HEK293 (cell line): ENCODE results near the gene ZNF319.
A peak's percentile ranks its signal among the peaks of the same experiment; 100 is the strongest.

Source experiments
- KLF9 ChIP-seq: fragments of 450-650 bp; formaldehyde crosslinking; IDR thresholded peaks from 2 replicates; pipeline ENCODE4 v1.5.1; 2016; ENCODE audit warnings: missing biosample characterization, missing genetic modification characterization, low read depth
- MZF1 ChIP-seq: fragments of 450-650 bp; formaldehyde crosslinking; IDR thresholded peaks from 2 replicates; pipeline ENCODE4 v1.5.1; 2017; ENCODE audit warnings: missing biosample characterization, missing genetic modification characterization, borderline replicate concordance
- SCRT2 ChIP-seq: fragments of 450-650 bp; formaldehyde crosslinking; IDR thresholded peaks from 2 replicates; pipeline ENCODE4 v1.5.1; 2016; ENCODE audit warnings: missing biosample characterization, missing genetic modification characterization
- SP3 ChIP-seq: fragments of 450-650 bp; formaldehyde crosslinking; IDR thresholded peaks from 2 replicates; pipeline ENCODE4 v1.5.1; 2016; ENCODE audit warnings: missing biosample characterization, missing genetic modification characterization
- ZBTB1 ChIP-seq: fragments of 450-650 bp; formaldehyde crosslinking; IDR thresholded peaks from 2 replicates; pipeline ENCODE4 v1.5.1; 2016; ENCODE audit warnings: missing biosample characterization, missing genetic modification characterization
- ZFP69B ChIP-seq: fragments of 450-650 bp; formaldehyde crosslinking; IDR thresholded peaks from 2 replicates; pipeline ENCODE4 v1.5.1; 2016; ENCODE audit warnings: missing biosample characterization, missing genetic modification characterization
- ZNF132 ChIP-seq: fragments of 450-650 bp; formaldehyde crosslinking; IDR thresholded peaks from 2 replicates; pipeline ENCODE4 v1.5.1; 2017; ENCODE audit warnings: missing biosample characterization, missing genetic modification characterization, borderline replicate concordance
- ZNF473 ChIP-seq: fragments of 450-650 bp; formaldehyde crosslinking; IDR thresholded peaks from 2 replicates; pipeline ENCODE4 v1.5.1; 2017; ENCODE audit warnings: missing biosample characterization, missing genetic modification characterization
- ZNF624 ChIP-seq: fragments of 450-650 bp; formaldehyde crosslinking; IDR thresholded peaks from 2 replicates; pipeline ENCODE4 v1.5.1; 2017; ENCODE audit warnings: missing biosample characterization, missing genetic modification characterization
- ZNF707 ChIP-seq: fragments of 450-650 bp; formaldehyde crosslinking; IDR thresholded peaks from 2 replicates; pipeline ENCODE4 v1.5.1; 2016; ENCODE audit warnings: missing biosample characterization, missing genetic modification characterization
- ZNF76 ChIP-seq: fragments of 450-650 bp; formaldehyde crosslinking; IDR thresholded peaks from 2 replicates; pipeline ENCODE4; 2016; ENCODE audit warnings: low read depth, missing biosample characterization, missing genetic modification characterization, borderline replicate concordance
- ZNF776 ChIP-seq: fragments of 450-650 bp; formaldehyde crosslinking; IDR thresholded peaks from 2 replicates; pipeline ENCODE4 v1.5.0; 2017; ENCODE audit warnings: missing biosample characterization, missing genetic modification characterization, borderline replicate concordance
- TF ChIP-seq, protein P1 (sequence below): fragments of 450-650 bp; formaldehyde crosslinking; conservative IDR thresholded peaks from 2 replicates; pipeline ENCODE4 v1.5.1; 2016; ENCODE audit warnings: low read depth, missing biosample characterization, missing genetic modification characterization
- TF ChIP-seq, protein P2 (sequence below): fragments of 450-650 bp; formaldehyde crosslinking; IDR thresholded peaks from 2 replicates; pipeline ENCODE4 v1.5.1; 2016; ENCODE audit warnings: missing biosample characterization, missing genetic modification characterization, borderline replicate concordance
- TF ChIP-seq, protein P3 (sequence below): fragments of 450-650 bp; formaldehyde crosslinking; IDR thresholded peaks from 2 replicates; pipeline ENCODE4 v1.5.1; 2016; ENCODE audit warnings: missing biosample characterization, missing genetic modification characterization, low read depth
- TF ChIP-seq, protein P4 (sequence below): sonication (generic); formaldehyde crosslinking; IDR thresholded peaks from 2 replicates; pipeline ENCODE4 v1.8.1; 2022; ENCODE audit warnings: mild to moderate bottlenecking, moderate library complexity, missing genetic modification reagents
- TF ChIP-seq, protein P5 (sequence below): fragments of 450-650 bp; formaldehyde crosslinking; IDR thresholded peaks from 2 replicates; pipeline ENCODE4 v1.5.1; 2016; ENCODE audit warnings: missing biosample characterization, missing genetic modification characterization
- TF ChIP-seq, protein P6 (sequence below): fragments of 450-650 bp; formaldehyde crosslinking; IDR thresholded peaks from 2 replicates; pipeline ENCODE4 v1.5.1; 2016; ENCODE audit warnings: missing biosample characterization, missing genetic modification characterization

The ZNF319 gene

DNA sequence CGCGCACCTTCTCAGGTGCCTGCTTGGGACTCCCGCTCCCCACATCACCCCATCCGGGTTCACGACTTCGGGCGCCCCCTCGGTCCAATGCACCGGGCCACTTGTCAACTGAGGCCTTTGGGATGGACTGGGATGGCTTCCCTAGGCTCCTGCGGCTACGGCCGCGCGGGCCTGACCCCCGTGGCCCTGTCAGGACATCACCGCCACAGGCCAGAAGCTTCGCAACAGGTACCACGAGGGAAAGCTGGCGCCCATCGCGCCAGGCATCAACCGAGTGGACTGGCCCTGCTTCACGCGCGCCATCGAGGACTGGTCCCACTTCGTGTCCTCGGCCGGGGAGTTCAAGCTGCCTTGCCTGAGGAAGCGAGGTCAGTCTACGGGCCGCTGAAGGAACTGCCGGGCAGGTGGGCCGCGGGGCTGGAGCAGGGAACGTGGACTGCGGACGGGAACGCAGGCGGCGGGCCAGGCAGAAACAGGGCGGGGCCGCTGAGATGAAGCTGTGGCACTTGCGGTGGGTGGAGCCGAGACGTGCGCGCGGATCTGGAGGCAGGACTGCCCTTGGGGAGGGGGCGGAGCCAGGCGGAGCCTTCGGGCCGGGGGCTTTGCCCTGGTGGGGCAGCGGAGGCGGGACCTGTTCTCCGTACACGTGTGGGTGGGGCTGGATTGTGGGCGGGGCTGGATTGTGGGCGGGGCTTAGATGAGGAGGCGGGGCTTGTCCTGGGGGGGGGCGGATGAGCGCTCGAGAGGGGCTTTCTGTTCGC, 15.8 kb downstream of the ZNF319 start (continued):
- TF ChIP-seq, protein P1, sequence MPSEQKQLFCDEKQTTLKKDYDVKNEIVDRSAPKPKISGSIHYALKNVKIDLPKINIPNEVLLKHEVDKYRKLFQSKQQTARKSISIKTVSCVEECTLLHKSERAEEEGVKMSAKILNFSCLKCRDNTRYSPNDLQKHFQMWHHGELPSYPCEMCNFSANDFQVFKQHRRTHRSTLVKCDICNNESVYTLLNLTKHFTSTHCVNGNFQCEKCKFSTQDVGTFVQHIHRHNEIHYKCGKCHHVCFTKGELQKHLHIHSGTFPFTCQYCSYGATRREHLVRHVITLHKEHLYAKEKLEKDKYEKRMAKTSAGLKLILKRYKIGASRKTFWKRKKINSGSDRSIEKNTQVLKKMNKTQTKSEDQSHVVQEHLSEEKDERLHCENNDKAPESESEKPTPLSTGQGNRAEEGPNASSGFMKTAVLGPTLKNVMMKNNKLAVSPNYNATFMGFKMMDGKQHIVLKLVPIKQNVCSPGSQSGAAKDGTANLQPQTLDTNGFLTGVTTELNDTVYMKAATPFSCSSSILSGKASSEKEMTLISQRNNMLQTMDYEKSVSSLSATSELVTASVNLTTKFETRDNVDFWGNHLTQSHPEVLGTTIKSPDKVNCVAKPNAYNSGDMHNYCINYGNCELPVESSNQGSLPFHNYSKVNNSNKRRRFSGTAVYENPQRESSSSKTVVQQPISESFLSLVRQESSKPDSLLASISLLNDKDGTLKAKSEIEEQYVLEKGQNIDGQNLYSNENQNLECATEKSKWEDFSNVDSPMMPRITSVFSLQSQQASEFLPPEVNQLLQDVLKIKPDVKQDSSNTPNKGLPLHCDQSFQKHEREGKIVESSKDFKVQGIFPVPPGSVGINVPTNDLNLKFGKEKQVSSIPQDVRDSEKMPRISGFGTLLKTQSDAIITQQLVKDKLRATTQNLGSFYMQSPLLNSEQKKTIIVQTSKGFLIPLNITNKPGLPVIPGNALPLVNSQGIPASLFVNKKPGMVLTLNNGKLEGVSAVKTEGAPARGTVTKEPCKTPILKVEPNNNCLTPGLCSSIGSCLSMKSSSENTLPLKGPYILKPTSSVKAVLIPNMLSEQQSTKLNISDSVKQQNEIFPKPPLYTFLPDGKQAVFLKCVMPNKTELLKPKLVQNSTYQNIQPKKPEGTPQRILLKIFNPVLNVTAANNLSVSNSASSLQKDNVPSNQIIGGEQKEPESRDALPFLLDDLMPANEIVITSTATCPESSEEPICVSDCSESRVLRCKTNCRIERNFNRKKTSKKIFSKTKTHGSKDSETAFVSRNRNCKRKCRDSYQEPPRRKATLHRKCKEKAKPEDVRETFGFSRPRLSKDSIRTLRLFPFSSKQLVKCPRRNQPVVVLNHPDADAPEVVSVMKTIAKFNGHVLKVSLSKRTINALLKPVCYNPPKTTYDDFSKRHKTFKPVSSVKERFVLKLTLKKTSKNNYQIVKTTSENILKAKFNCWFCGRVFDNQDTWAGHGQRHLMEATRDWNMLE (tag by site-specific recombination) = no peak
- TF ChIP-seq KLF9 (peak; percentile 80), ZNF776 (tag by site-specific recombination) (no peak), ZFP69B (tag by site-specific recombination) (no peak), ZNF707 (tag by site-specific recombination) (no peak), SCRT2 (peak; percentile 71; the same call in 1 of the 2 replicates), ZNF473 (no peak), ZNF76 (tag by site-specific recombination) (no peak), MZF1 (no peak), SP3 (peak; percentile 76), ZBTB1 (tag by site-specific recombination) (no peak), ZNF132 (tag by site-specific recombination) (no peak), ZNF624 (tag by site-specific recombination) (no peak)
- TF ChIP-seq, protein P2, sequence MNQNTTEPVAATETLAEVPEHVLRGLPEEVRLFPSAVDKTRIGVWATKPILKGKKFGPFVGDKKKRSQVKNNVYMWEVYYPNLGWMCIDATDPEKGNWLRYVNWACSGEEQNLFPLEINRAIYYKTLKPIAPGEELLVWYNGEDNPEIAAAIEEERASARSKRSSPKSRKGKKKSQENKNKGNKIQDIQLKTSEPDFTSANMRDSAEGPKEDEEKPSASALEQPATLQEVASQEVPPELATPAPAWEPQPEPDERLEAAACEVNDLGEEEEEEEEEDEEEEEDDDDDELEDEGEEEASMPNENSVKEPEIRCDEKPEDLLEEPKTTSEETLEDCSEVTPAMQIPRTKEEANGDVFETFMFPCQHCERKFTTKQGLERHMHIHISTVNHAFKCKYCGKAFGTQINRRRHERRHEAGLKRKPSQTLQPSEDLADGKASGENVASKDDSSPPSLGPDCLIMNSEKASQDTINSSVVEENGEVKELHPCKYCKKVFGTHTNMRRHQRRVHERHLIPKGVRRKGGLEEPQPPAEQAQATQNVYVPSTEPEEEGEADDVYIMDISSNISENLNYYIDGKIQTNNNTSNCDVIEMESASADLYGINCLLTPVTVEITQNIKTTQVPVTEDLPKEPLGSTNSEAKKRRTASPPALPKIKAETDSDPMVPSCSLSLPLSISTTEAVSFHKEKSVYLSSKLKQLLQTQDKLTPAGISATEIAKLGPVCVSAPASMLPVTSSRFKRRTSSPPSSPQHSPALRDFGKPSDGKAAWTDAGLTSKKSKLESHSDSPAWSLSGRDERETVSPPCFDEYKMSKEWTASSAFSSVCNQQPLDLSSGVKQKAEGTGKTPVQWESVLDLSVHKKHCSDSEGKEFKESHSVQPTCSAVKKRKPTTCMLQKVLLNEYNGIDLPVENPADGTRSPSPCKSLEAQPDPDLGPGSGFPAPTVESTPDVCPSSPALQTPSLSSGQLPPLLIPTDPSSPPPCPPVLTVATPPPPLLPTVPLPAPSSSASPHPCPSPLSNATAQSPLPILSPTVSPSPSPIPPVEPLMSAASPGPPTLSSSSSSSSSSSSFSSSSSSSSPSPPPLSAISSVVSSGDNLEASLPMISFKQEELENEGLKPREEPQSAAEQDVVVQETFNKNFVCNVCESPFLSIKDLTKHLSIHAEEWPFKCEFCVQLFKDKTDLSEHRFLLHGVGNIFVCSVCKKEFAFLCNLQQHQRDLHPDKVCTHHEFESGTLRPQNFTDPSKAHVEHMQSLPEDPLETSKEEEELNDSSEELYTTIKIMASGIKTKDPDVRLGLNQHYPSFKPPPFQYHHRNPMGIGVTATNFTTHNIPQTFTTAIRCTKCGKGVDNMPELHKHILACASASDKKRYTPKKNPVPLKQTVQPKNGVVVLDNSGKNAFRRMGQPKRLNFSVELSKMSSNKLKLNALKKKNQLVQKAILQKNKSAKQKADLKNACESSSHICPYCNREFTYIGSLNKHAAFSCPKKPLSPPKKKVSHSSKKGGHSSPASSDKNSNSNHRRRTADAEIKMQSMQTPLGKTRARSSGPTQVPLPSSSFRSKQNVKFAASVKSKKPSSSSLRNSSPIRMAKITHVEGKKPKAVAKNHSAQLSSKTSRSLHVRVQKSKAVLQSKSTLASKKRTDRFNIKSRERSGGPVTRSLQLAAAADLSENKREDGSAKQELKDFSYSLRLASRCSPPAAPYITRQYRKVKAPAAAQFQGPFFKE (tag by site-specific recombination) = peak; percentile 90; the same call in 1 of the 2 replicates
- TF ChIP-seq, protein P3, sequence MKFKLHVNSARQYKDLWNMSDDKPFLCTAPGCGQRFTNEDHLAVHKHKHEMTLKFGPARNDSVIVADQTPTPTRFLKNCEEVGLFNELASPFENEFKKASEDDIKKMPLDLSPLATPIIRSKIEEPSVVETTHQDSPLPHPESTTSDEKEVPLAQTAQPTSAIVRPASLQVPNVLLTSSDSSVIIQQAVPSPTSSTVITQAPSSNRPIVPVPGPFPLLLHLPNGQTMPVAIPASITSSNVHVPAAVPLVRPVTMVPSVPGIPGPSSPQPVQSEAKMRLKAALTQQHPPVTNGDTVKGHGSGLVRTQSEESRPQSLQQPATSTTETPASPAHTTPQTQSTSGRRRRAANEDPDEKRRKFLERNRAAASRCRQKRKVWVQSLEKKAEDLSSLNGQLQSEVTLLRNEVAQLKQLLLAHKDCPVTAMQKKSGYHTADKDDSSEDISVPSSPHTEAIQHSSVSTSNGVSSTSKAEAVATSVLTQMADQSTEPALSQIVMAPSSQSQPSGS (tag by site-specific recombination) = no peak
- TF ChIP-seq, protein P4, sequence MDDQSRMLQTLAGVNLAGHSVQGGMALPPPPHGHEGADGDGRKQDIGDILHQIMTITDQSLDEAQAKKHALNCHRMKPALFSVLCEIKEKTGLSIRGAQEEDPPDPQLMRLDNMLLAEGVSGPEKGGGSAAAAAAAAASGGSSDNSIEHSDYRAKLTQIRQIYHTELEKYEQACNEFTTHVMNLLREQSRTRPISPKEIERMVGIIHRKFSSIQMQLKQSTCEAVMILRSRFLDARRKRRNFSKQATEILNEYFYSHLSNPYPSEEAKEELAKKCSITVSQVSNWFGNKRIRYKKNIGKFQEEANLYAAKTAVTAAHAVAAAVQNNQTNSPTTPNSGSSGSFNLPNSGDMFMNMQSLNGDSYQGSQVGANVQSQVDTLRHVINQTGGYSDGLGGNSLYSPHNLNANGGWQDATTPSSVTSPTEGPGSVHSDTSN (CRISPR knock-in tag) = no peak
- TF ChIP-seq, protein P5, sequence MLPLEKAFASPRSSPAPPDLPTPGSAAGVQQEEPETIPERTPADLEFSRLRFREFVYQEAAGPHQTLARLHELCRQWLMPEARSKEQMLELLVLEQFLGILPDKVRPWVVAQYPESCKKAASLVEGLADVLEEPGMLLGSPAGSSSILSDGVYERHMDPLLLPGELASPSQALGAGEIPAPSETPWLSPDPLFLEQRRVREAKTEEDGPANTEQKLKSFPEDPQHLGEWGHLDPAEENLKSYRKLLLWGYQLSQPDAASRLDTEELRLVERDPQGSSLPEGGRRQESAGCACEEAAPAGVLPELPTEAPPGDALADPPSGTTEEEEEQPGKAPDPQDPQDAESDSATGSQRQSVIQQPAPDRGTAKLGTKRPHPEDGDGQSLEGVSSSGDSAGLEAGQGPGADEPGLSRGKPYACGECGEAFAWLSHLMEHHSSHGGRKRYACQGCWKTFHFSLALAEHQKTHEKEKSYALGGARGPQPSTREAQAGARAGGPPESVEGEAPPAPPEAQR (tag by site-specific recombination) = no peak
- TF ChIP-seq, protein P6, sequence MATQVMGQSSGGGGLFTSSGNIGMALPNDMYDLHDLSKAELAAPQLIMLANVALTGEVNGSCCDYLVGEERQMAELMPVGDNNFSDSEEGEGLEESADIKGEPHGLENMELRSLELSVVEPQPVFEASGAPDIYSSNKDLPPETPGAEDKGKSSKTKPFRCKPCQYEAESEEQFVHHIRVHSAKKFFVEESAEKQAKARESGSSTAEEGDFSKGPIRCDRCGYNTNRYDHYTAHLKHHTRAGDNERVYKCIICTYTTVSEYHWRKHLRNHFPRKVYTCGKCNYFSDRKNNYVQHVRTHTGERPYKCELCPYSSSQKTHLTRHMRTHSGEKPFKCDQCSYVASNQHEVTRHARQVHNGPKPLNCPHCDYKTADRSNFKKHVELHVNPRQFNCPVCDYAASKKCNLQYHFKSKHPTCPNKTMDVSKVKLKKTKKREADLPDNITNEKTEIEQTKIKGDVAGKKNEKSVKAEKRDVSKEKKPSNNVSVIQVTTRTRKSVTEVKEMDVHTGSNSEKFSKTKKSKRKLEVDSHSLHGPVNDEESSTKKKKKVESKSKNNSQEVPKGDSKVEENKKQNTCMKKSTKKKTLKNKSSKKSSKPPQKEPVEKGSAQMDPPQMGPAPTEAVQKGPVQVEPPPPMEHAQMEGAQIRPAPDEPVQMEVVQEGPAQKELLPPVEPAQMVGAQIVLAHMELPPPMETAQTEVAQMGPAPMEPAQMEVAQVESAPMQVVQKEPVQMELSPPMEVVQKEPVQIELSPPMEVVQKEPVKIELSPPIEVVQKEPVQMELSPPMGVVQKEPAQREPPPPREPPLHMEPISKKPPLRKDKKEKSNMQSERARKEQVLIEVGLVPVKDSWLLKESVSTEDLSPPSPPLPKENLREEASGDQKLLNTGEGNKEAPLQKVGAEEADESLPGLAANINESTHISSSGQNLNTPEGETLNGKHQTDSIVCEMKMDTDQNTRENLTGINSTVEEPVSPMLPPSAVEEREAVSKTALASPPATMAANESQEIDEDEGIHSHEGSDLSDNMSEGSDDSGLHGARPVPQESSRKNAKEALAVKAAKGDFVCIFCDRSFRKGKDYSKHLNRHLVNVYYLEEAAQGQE (tag by site-specific recombination) = no peak
